ENCODE measurements around the gene WNK4. TPM values are rescaled to one million over a fixed set of nuclear protein-coding genes. Genes with fewer than 3 reads are reported as not detected.

WNK4 gene
- total and polyA plus RNA-seq, 9 of the 15 experiments (the other 6 are each of a cell fraction or from before 2014, with no cell fraction given), result 0.32 to 25.8 (median 4.5) TPM

- no peak for TF ChIP-seq MBD1 (CRISPR knock-in tag; IDR thresholded peaks at IDR 0.05)
- TF ChIP-seq, protein P1, sequence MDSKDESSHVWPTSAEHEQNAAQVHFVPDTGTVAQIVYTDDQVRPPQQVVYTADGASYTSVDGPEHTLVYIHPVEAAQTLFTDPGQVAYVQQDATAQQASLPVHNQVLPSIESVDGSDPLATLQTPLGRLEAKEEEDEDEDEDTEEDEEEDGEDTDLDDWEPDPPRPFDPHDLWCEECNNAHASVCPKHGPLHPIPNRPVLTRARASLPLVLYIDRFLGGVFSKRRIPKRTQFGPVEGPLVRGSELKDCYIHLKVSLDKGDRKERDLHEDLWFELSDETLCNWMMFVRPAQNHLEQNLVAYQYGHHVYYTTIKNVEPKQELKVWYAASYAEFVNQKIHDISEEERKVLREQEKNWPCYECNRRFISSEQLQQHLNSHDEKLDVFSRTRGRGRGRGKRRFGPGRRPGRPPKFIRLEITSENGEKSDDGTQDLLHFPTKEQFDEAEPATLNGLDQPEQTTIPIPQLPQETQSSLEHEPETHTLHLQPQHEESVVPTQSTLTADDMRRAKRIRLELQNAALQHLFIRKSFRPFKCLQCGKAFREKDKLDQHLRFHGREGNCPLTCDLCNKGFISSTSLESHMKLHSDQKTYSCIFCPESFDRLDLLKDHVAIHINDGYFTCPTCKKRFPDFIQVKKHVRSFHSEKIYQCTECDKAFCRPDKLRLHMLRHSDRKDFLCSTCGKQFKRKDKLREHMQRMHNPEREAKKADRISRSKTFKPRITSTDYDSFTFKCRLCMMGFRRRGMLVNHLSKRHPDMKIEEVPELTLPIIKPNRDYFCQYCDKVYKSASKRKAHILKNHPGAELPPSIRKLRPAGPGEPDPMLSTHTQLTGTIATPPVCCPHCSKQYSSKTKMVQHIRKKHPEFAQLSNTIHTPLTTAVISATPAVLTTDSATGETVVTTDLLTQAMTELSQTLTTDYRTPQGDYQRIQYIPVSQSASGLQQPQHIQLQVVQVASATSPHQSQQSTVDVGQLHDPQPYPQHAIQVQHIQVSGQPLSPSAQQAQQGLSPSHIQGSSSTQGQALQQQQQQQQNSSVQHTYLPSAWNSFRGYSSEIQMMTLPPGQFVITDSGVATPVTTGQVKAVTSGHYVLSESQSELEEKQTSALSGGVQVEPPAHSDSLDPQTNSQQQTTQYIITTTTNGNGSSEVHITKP (IDR thresholded peaks at IDR 0.05; ENCODE audit: partially characterized antibody), result peak; percentile 68
- TF ChIP-seq SMC3 (conservative IDR thresholded peaks at IDR 0.05; ENCODE audit: insufficient read depth, low read depth, low read length), result peak; percentile 26; the same call in 1 of the 2 replicates
- peak; percentile 73; the same call in 1 of the 2 replicates for TF ChIP-seq MEF2A (IDR thresholded peaks at IDR 0.05; ENCODE audit: control insufficient read depth, low read depth, low read length)
- TF ChIP-seq GATA2 (CRISPR knock-in tag; IDR thresholded peaks at IDR 0.05), result no peak
- TF ChIP-seq CBFA2T2 (conservative IDR thresholded peaks at IDR 0.05), result peak; percentile 71
- TF ChIP-seq ZFX (CRISPR knock-in tag; IDR thresholded peaks at IDR 0.05), result peak; percentile 28; the same call in 1 of the 2 replicates
- no peak for TF ChIP-seq ZNF644 (tag; IDR thresholded peaks at IDR 0.05; ENCODE audit: low read depth)
- no peak for TF ChIP-seq TCF7 (IDR thresholded peaks at IDR 0.05; ENCODE audit: borderline replicate concordance)
- TF ChIP-seq NCOR1 (IDR thresholded peaks at IDR 0.05), result peak; percentile 83
- no peak for TF ChIP-seq NR2C2 (CRISPR knock-in tag; IDR thresholded peaks at IDR 0.05)
- no peak for TF ChIP-seq NR2C2 (tag; IDR thresholded peaks at IDR 0.05)
- TF ChIP-seq MTA2 (IDR thresholded peaks at IDR 0.05; ENCODE audit: low read depth), result peak; percentile 56
- no peak for TF ChIP-seq ZNF174 (CRISPR knock-in tag; IDR thresholded peaks at IDR 0.05)
- TF ChIP-seq POLR2H (tag; IDR thresholded peaks at IDR 0.05; ENCODE audit: low read depth), result no peak
- TF ChIP-seq ZNF175 (CRISPR knock-in tag; IDR thresholded peaks at IDR 0.05; ENCODE audit: low read depth), result peak; percentile 84
- TF ChIP-seq RNF2 (IDR thresholded peaks at IDR 0.05), result peak; percentile 90
- TF ChIP-seq MAZ (CRISPR knock-in tag; conservative IDR thresholded peaks at IDR 0.05 in 1 of 2, IDR thresholded peaks at IDR 0.05 in 1 of 2), result peak in 1 of 2 experiments; percentile 76; a peak in 2 of 4 replicates
- 0 out of 2 replicates have a peak, but pooled peaks have one; percentile 12 for TF ChIP-seq MYC (IDR thresholded peaks at IDR 0.05; ENCODE audit: low read depth, low read length)
- no peak for TF ChIP-seq MYC (CRISPR knock-in tag; IDR thresholded peaks at IDR 0.05; ENCODE audit: borderline replicate concordance, low read depth)
- TF ChIP-seq, protein P2, sequence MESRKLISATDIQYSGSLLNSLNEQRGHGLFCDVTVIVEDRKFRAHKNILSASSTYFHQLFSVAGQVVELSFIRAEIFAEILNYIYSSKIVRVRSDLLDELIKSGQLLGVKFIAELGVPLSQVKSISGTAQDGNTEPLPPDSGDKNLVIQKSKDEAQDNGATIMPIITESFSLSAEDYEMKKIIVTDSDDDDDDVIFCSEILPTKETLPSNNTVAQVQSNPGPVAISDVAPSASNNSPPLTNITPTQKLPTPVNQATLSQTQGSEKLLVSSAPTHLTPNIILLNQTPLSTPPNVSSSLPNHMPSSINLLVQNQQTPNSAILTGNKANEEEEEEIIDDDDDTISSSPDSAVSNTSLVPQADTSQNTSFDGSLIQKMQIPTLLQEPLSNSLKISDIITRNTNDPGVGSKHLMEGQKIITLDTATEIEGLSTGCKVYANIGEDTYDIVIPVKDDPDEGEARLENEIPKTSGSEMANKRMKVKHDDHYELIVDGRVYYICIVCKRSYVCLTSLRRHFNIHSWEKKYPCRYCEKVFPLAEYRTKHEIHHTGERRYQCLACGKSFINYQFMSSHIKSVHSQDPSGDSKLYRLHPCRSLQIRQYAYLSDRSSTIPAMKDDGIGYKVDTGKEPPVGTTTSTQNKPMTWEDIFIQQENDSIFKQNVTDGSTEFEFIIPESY (CRISPR knock-in tag; IDR thresholded peaks at IDR 0.05), result peak; percentile 35; the same call in 1 of the 2 replicates
- peak; percentile 86 for TF ChIP-seq ESRRA (IDR thresholded peaks at IDR 0.05; ENCODE audit: borderline replicate concordance, low read depth)
Measured at GRCh38 chr17:42775534-42776098, 4.8 kb upstream of the WNK4 start (continued).

Data from K562 (cell line).